Islet of Langerhans (tissue), 1 donor: ENCODE measurements around the gene POLR2L.

ENCODE experiments used
- FAIRE-seq: peaks from one replicate; lab custom pipeline; 2011; peaks lifted over from hg19 to GRCh38; lab: Jason Lieb, UNC

POLR2L gene

DNA sequence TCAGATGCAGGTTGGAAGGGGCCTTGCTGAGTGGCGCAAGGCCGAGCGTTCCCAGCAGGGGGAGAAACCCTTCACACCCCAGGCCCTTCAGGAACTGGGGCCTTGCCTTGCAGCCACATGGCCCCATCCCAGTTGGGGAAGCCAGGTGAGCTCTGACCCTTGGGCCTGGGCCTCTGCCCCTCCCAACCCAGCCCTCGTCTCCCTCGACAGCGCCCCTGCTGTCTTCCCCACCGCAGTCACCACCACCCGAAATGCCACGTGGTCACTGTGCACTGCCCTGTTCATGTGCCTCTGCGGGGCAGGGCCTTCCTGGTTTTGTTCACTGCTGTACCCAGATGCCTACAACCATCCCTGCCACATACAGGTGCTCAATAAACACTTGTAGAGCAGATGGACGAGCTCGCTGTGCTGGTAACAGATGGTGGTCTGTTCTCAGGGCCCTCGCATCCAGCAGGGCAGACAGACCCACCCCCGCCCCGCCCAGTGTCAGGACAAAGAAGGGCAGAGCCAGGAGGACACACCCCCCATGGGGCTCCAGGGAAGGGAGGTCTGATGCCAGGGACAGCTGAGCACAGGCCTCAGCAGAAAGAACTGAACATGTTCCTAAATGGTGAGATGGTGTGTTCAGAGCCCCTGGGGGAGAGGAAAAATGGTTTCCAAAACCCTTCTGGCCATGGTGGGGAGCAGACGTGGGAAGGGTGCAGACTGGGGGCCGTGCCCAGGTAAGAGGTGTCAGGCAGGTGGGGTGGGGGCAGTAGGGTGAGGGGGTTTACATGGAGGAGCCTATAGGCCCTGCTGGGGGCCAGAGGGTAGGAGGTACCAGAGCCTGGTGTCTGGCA, 3.7 kb downstream of the POLR2L start:
- no peak for FAIRE-seq

DNA sequence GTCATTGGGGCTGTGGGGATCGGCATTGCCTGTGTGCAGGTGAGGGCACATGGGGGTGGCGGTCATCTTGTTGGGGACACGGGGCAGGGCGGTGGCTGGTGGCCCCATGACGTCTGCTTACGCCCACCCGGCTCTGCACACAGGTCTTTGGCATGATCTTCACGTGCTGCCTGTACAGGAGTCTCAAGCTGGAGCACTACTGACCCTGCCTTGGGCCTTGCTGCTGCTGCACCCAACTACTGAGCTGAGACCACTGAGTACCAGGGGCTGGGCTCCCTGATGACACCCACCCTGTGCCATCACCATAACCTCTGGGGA, 4.4 kb downstream of the POLR2L start:
- no peak for FAIRE-seq

DNA sequence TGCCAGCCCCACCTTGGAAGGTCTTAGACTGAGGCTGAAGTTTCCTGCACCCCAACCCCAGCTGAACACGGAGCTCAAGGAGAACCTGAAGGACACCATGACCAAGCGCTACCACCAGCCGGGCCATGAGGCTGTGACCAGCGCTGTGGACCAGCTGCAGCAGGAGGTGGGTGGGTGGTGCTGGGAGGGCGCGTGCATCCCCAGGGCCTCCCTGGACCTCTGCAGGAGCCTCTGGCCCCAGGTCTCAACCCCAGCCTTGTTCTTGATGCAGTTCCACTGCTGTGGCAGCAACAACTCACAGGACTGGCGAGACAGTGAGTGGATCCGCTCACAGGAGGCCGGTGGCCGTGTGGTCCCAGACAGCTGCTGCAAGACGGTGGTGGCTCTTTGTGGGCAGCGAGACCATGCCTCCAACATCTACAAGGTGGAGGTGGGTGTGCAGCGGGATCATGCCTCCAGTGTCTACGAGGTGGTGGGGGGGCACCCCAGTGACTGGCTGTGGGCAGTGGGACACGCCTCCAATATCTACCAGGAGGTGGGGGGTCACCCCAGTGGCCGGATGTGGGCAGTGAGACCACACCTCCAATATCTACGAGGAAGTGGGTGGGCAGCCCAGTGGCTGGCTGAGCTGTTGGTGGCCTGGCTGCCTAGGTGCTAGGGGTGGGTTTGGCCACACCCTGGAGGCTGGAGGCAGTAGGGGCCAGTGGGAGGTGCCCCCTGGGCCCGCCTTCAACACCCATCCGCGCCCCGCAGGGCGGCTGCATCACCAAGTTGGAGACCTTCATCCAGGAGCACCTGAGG, 4.9 kb downstream of the POLR2L start:
- no peak for FAIRE-seq

DNA sequence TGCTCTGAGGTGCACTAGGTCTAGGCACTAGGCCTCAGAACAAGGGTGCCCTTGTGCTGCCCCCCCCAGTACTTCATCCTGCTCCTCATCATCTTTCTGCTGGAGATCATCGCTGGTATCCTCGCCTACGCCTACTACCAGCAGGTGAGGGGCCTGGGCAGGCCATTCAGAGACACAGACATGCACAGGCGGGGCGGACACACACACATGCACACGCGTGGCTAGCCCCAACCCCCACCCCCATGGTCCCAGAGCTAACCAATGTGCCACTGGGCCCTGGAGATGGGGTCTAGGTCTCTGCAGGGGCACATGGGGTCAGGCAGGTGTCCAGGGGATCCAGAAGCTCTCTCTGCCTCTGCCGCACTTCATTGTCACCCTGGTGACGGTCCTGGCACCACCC, 5.6 kb downstream of the POLR2L start:
- FAIRE-seq = no peak

DNA sequence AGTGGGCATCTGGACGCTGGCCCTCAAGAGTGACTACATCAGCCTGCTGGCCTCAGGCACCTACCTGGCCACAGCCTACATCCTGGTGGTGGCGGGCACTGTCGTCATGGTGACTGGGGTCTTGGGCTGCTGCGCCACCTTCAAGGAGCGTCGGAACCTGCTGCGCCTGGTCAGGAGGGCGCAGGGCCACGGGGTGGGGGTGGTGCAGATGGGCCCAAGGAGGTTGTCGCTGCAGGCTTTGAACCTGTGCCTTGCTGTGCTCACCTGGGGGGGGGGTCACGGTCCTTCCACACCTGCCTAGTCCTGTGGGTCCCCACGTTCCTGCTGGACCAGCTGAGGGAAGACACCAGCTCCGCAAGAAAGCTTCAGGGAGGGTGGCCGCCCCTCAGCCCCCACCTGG, 6.1 kb downstream of the POLR2L start:
- FAIRE-seq = no peak

DNA sequence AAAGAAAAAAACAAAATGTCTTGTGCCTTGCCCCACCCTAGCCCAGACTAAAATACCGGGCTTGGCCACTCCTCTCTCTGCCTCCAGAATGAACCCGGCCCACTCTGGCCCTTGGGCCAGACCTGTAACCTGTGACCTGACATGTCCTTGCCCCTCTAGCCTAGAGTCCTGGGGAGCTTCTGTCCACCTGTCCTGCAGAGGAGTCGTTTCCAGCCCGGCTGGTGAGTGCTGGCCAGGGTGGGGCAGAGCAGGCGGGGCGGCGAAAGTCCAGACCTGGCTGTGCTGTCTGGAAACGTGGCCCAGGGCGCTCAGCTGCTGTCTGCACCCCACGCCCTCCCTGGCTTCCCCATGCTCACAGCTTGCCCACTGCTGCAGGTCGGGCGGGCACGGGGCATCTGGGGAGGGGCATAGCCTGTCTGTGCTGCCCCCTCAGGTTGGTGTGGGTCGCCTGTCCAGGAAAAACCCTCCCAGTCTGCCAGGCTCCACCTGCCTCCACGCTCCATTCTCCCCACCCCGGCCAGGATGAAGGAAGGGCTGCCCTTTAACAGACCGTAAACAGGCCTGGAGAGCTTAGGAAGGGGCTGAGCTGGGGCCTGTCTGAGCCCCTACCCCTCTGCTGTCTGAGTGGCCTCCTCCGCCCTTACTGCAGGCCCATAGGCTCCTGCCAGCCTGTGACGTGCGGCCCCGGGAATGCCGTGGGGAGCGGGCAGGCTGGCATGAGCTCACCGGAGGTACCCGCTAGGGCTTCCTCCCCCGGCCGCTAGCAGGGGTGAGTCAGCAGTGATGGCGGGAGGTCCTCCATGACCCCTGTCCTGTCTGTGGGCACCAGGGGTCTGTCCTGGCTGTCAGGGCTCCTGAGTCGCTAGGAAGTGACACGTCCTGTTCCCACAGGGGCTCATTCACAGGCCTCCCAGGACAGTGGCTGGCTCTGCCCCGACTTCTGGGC, 7.7 kb downstream of the POLR2L start:
- FAIRE-seq = no peak

DNA sequence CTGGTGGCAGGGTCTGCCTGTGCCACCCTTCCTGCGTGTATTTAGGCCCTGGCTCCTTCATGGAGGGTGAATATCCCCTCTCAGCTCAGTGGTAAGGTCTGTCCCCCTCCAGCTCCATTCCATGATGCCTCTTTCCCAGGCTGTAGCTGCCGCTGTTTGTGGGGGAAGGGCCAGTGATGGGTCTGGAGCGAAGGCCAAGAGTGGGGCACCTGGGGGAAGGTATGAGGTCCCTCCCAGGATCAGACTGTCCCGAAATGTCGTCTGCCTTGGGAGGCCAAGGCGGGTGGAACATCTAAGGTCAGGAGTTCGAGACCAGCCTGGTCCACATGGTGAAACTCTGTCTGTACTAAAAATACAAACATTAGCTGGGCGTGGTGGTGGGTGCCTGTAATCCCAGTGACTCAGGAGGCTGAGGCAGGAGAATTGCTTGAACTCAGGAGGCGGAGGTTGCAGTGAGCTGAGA, 8.4 kb downstream of the POLR2L start:
- no peak for FAIRE-seq

DNA sequence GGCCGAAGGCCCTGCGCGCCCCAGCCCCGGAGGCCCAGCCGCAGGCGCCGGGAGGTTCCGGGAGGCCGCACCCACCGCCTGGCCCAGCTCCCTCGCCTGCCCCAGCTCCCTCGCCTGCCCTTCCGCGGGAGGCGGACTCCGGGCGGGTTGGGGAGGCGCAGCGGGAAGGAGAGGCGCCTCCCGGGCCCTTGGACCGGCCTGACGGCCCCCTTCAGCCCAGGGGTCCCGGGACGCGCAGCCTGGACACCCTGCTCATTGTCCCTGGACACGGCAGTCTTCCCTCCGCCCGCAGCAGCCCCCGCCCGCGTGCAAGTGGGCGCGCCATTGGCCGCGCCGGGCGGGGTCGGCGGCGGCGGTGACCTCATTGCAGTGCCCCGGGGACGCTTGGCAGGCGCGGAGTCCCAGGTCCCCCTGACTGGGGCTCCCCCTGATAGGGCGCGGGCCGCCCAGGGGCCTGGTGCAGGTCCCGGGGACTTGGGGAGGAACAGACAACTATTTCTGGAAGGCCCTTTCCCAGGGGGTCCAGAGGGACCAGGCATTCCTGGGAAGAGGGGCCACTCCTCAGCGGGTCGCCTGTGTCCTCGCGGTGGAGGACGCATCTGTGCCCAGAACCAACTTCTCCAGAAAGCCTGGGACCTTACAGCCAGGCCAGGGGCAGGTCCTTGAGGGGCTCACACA, 9.1 kb downstream of the POLR2L start:
- FAIRE-seq = no peak

DNA sequence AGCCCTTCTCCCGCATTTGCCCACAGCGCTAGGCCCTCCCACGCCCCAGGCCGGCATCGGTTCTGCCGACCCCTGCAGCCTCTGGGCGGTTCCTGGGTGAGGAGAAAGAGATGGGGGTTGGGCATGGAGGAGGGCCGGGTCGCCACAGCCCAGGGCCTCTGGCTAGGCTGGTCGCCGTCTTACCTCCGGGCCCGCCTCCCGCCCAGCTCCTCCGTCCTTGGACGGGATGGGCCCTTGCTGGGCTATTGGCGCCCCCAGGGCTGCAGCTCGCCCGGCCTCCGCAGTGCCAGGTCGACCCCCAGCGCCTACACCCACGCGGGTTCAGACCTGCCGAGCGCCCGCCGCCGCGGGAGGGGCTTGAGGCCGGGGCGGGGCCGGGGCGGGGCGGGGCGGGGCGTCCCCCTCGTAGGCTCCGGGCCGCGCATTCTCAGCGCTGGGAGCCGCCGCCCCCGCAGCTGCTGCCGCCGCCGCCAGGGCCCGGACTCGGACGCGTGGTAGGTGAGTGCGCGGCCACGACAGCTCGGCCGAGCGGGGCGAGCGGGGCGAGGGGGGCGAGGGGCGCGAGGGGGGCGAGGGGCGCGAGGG, 9.7 kb downstream of the POLR2L start, which contains the start of gene CD151:
TSS of gene CD151 (plus strand) at position 424 of the 585 bp plus-strand sequence. CDS start 3,118 bp downstream, outside the sequence.
- FAIRE-seq = no peak

DNA sequence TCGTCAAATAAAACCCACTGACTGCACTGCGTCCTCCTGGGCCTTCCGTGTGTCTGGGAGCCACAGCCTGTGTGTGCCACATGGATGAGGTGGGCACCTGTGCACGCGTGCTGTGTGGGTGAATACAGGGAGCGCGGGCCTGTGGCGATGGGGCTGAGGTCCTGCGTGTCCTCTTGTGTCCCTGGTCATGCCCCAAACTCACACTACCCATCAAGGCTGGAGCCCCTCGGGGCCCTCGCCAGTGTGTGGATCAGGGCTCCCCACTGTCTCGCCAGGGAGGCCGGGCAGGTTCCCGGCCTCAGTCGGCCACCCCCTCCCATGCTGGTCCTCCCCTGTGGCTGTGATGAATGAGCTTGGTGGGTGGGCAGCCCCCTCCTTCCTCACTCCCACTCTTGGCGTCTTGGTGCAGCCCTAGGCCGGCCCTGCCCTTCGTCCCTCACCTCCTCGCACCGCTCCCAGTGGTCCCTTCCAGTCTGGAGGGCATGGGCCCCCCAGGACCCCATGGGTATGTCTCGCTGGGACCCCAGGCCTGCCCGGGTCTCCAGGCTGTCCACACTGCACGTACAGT, 10.3 kb downstream of the POLR2L start:
- no peak for FAIRE-seq

DNA sequence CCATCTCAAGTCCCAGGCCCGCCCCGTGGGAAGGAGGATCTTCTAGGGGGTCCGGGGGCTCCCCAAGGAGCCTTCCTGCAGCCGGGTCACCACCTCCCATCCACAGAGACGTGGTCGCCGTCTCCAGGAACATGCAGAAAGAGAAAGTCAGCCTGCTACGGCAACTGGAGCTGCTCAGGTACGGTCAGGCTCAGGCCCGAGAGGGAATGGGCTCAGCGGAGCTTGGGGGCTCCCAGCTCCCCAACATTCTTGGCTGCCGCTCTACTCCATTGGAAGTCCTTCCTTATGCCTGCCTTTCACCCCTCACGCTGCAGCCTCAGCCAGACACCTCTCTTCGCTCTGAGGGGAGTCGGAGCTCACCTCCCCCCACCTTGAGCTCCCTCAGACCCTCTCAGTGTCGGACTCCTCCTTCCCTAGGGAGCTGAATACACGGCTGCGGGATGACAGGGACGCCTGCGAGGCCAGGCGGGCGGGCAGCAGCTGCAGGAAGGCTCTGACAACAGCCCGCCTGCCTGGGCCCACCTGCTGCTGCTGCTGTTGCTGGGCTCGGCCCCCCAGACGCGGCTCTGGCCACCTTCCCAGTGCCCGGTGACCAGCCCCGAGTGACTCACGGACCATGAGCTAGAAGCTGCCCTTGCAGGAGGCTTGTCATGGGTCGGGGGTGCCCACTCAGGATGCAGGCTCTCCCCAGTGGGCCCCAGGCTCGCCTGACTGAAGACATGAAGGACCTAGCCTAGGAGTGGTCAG, 11.0 kb downstream of the POLR2L start:
- no peak for FAIRE-seq

DNA sequence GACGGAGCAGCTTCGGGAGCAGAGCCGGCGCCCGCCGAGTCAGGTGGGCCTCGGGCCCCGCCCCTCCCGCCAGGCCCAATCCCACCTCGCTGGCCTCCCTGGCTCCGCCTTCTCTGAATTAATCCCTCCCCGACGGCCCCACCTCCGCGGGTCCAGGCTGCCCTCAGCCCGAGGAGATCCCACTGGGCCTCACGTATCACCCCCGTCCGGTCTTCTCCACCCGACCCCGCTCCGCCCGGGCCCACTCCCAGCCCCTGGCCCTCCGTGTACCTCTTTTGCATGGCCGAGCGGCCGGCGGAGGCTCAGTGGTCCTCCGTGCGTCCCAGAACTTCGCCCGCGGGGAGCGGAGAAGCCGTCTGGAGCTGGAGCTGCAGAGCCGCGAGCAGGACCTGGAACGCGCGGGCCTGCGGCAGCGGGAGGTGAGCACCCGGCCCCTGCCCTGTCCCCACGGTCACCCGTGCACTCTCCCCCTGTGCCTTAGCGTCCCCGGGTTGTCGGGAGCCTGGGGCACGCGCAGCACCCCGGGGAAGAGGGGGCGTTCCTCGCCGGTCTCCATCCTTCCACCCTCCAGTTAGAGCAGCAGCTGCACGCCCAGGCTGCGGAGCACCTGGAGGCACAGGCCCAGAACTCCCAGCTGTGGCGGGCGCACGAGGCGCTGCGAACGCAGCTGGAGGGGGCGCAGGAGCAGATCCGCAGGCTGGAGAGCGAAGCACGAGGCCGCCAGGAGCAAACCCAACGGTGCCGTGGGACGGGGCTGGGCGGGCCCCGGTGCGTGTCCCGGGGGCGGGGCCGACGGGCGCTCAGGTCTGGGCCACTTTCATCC, 11.8 kb downstream of the POLR2L start:
- no peak for FAIRE-seq

DNA sequence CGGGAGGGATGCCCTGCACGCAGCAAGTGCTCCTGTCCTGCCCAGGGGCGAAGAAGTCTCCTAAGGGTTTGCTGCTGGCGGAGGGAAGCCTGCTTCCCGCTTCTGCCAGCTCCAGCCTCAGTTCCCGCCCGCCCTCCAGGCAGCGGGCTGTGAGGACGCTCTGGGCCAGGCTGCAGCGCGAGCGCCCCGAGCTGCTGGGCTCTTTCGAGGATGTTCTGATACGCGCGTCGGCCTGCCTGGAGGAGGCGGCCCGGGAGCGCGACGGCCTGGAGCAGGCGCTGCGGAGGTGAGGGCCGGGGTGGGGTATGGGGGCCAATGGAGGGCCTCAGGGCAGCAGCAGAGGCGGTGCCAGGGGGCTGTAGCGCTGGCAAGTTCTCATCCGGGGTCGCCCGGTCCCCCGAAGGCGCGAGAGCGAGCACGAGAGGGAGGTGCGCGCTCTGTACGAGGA, 12.5 kb downstream of the POLR2L start:
- no peak for FAIRE-seq

DNA sequence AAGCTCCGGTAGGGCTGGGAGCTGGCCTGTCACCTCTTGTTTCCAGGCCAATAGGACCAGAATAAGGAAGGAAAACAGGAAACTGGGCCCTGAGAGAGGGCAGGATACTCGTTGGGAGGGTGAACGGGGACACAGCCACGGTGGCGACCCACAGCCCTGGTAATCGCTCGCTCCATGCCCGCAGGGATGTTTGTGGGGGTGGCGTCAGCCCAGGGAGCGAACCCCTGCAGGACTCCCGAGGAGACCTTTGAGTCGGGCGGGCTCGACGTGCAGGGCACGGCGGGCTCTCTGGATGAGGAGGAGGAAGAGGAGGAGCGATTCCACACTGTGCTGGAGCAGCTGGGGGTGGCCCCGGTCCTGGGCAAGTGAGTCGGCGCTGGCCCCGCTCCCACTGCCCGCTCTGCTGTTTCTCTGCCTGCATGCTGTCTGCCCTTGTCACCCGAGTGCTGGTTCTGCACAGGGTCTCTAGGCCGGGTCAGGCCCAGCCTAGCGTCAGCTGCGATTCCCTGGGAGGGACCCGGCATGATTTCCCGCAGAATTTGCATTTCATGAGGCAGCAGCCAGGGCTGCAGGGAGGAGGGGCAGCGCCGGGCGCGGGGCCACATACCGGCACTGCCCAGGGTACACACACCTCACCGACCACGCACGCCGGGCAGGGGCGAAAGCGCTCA, 13.0 kb downstream of the POLR2L start:
- no peak for FAIRE-seq

DNA sequence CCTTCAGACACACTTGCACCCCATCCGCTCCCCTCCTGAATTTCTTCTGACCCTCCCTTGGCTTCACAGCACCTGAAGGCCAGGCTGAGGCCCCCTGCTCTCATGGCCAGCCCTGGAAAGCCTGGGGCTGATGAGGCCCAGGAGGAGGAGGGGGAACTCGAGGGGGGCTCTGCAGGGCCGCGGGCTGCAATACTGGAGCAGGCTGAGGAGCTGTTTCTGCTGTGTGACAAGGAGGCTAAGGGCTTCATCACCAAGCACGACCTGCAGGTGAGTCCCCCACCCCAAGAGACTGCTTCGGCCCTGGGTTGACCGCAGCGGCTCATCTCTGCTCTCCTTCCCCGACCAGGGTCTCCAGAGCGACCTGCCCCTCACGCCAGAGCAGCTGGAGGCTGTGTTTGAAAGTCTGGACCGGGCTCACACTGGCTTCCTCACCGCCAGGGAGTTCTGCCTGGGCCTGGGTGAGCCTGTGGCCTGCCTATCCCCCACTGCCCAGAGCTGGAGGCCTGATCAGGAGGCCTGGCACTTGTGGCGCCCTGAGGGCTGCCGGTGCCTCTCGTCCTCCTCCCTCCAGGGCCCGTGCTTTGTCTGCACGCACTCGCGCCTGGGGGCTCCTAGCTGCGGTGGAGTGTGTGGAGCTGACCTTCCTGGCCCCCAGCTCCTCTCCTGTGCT, 13.7 kb downstream of the POLR2L start:
- no peak for FAIRE-seq

DNA sequence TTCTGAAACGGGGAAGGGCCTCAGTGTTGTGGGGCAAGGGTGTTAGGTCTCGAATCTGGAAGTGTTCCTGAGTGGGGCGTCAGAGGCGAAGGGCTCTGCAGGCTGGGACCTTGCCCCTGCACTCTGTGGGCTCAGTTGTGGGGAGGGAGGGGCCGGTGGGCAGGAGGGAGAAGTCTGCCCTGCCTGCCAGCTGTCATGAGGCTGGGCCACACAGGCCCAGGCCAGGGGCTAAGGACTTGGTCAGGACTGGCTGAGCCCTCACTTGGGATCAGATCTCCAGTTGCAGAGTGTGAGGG, 14.5 kb downstream of the POLR2L start, which contains the start of gene CRACR2B:
TSS of gene CRACR2B (plus strand) at position 23 of the 296 bp plus-strand sequence. CDS start 689 bp downstream, outside the sequence.
- FAIRE-seq = no peak

DNA sequence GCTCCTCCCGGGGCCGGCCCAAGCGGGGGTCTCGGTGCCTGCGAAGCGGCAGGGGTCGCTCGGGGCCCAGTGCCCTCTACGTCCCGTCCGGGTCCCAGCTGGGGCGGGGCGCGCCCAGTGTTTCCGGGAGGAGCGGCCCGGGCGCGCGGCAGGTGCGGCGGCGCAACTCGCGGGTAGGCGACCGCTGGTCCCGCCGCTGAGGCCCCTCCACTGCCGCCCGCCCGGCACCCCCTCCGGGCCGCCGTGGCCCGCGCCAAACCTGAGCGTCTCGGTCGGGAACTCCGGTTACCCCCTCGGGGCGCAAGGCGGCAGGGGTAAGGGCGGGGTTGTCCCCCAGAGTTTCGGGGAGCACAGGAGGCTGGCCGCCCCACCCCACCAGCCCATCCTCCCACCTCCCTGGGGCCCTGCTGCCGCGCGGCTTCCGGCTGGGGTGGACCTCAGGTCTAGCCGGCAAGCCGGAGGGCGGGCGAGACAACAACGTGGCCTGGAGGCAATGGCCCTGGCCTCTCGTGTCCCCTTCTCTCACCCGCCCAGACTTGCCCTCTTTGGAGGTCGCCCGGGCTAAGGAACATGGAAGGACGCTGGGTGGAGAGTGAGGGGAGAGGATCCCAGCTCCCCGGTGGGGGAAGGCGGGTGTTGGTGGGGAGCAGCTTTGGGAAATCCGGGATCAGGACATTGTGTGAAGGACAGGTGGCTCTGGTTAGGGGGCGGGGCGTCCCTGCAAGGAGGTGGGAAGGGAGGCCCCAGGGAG, 15.0 kb downstream of the POLR2L start:
- no peak for FAIRE-seq

DNA sequence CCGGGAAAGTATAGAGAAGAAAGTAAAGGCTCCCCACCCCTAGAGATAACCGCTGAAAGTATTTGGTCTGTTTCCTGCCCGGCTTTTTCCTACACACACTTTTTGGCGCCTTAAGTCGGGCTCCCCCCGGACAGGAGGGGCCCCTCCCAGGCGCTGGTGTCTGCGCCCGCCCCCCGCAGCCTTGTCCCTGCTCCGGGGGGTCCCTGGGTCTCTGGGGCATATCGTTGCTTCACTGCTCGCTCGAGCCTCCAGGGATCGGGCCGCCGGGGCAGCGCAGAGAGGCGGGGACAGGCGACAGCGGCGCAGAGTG, 15.5 kb downstream of the POLR2L start:
- no peak for FAIRE-seq
